Endothelial cell of umbilical vein (primary cell): ENCODE measurements around the gene REEP2. TPM values are rescaled to one million over a fixed set of nuclear protein-coding genes. Genes with fewer than 3 reads are reported as not detected.

ENCODE experiments used
- BruUV-seq: library from RNA; stranded (reverse); fragments of 400-500 nt; replicated peaks from 2 replicates; lab custom pipeline; 2021; lab: Mats Ljungman, UMichigan
- CTCF ChIA-PET: fragments of 300-600, 350-600 bp; sonication (Branson Sonifier 250); formaldehyde crosslinking; loops from one replicate; lab custom pipeline; 2021; ENCODE audit warnings: antibody characterized with exemption, inconsistent platforms; lab: Charles Lee
- POLR2A ChIA-PET: fragments of 300-600, 350-600 bp; sonication (Branson Sonifier 250); formaldehyde crosslinking; loops from one replicate; lab custom pipeline; 2021; ENCODE audit warnings: antibody characterized with exemption, inconsistent platforms; lab: Charles Lee
- DNase-seq: peaks from one replicate; pipeline ENCODE4 v3.0.0-alpha.2; 2011; ENCODE audit warnings: low read depth, low spot score
- FAIRE-seq: peaks from 2 replicates; lab custom pipeline; 2011; peaks lifted over from hg19 to GRCh38; lab: Jason Lieb, UNC
- H2AFZ ChIP-seq: 2 replicates; pipeline ENCODE4 v1.6.0; 2012; ENCODE audit warnings: low read depth, low read length, control low read depth, inconsistent platforms
- H3K27ac ChIP-seq: 2 replicates; pipeline ENCODE4 v1.5.1; 2011; ENCODE audit warnings: low read depth, mild to moderate bottlenecking, control low read depth, low read length, moderate library complexity; ENCODE audit not compliant: insufficient read depth
- H3K27me3 ChIP-seq, 2 experiments: 2 replicates each; pipeline versions ENCODE4 v1.6.0 to v1.6.1; 2011; ENCODE audit warnings: low read length in 2 of 2, mixed read lengths in 1 of 2; ENCODE audit not compliant: control insufficient read depth in 2 of 2, insufficient read depth in 2 of 2
- H3K36me3 ChIP-seq, 2 experiments: 2 replicates in 1 of 2; 3 replicates in 1 of 2; pipeline ENCODE4 v1.5.1; 2011; ENCODE audit warnings: low read length in 2 of 2, mild to moderate bottlenecking in 1 of 2, moderate library complexity in 1 of 2; ENCODE audit not compliant: control insufficient read depth in 2 of 2, insufficient read depth in 2 of 2; ENCODE audit errors: extremely low read depth in 1 of 2
- H3K4me1 ChIP-seq: 3 replicates; pipeline ENCODE4 v1.5.1; 2011; ENCODE audit warnings: mild to moderate bottlenecking, low read length; ENCODE audit not compliant: control insufficient read depth, insufficient read depth; ENCODE audit errors: extremely low read depth
- H3K4me2 ChIP-seq: 2 replicates; pipeline ENCODE4 v1.6.1; 2011; ENCODE audit warnings: low read length, control low read depth, mixed read lengths; ENCODE audit not compliant: insufficient read depth
- H3K4me3 ChIP-seq, 3 experiments: fragments of 200-600 bp in 1 of 3; sonication (generic), shearing (Covaris generic) in 1 of 3; replicated peaks in 1 of 3; 2 replicates each; pipeline ENCODE4 v1.5.1; 2011 to 2016; ENCODE audit warnings: control low read depth in 3 of 3, low read length in 3 of 3, mild to moderate bottlenecking in 2 of 3, inconsistent platforms in 1 of 3, low read depth in 1 of 3, moderate library complexity in 1 of 3; ENCODE audit not compliant: insufficient read depth in 1 of 3
- H3K79me2 ChIP-seq: 2 replicates; pipeline ENCODE4 v1.6.0; 2012; ENCODE audit warnings: low read length, inconsistent platforms; ENCODE audit not compliant: control insufficient read depth, insufficient read depth
- H3K9ac ChIP-seq: replicated peaks from 2 replicates; pipeline ENCODE3; 2011; ENCODE audit warnings: low read length, control low read depth; ENCODE audit not compliant: insufficient read depth; ENCODE audit errors: extremely low read depth
- H3K9me1 ChIP-seq: replicated peaks from 3 replicates; pipeline ENCODE4 v1.6.0; 2011; ENCODE audit warnings: mild to moderate bottlenecking, low read length; ENCODE audit not compliant: control insufficient read depth, insufficient read depth; ENCODE audit errors: extremely low read depth
- H3K9me3 ChIP-seq: replicated peaks from 2 replicates; pipeline ENCODE4 v1.5.1; 2012; ENCODE audit warnings: low read length, inconsistent platforms; ENCODE audit not compliant: control insufficient read depth, insufficient read depth
- H4K20me1 ChIP-seq: replicated peaks from 2 replicates; pipeline ENCODE3; 2011; ENCODE audit warnings: mild to moderate bottlenecking, low read length; ENCODE audit not compliant: control insufficient read depth, insufficient read depth; ENCODE audit errors: extremely low read depth
- EZH2 ChIP-seq: IDR thresholded peaks from 2 replicates; pipeline ENCODE4 v1.6.1; 2012; ENCODE audit warnings: borderline replicate concordance, low read depth, mild to moderate bottlenecking, moderate library complexity, low read length, inconsistent platforms; ENCODE audit not compliant: severe bottlenecking
- FOS ChIP-seq: IDR thresholded peaks from 2 replicates; pipeline ENCODE4 v1.6.1; 2011; ENCODE audit warnings: mild to moderate bottlenecking, low read length, moderate library complexity, borderline replicate concordance; ENCODE audit not compliant: insufficient read depth
- GATA2 ChIP-seq: IDR thresholded peaks from 2 replicates; pipeline ENCODE4 v1.7.0; 2011; ENCODE audit warnings: low read depth, mild to moderate bottlenecking, moderate library complexity, mixed read lengths, low read length; ENCODE audit not compliant: insufficient read length, insufficient read depth
- JUN ChIP-seq: IDR thresholded peaks from 2 replicates; pipeline ENCODE4 v1.6.1; 2011; ENCODE audit warnings: borderline replicate concordance, low read depth; ENCODE audit not compliant: insufficient read length, insufficient read depth
- MAX ChIP-seq: IDR thresholded peaks from 2 replicates; pipeline ENCODE4 v1.6.1; 2011; ENCODE audit not compliant: insufficient read depth, insufficient read length
- MYC ChIP-seq: IDR thresholded peaks from one replicate; pipeline ENCODE4 v1.6.1; 2011; ENCODE audit warnings: mild to moderate bottlenecking, low read depth, low read length
- POLR2A ChIP-seq: IDR thresholded peaks from 2 replicates; pipeline ENCODE4 v1.6.1; 2012; ENCODE audit warnings: low read depth, mild to moderate bottlenecking, control low read depth, low read length
- POLR2AphosphoS5 ChIP-seq: IDR thresholded peaks from 2 replicates; pipeline ENCODE4 v1.6.1; 2012; ENCODE audit warnings: low read depth, mild to moderate bottlenecking, control low read depth, low read length, moderate library complexity; ENCODE audit not compliant: insufficient read depth
- dilution Hi-C: fragments of 300-500 bp; cut with MboI; formaldehyde crosslinking; loops from one replicate; pipeline ENCODE4 v1.15.0; 2019; ENCODE audit warnings: low sequenced_read_pairs; ENCODE audit not compliant: extremely low pct_ligation_motif_present
- intact Hi-C: fragments of 100-400 bp; cut with micrococcal nuclease; formaldehyde crosslinking; loops from one replicate; pipeline ENCODE4 v1.10.0; 2022
- polyA plus RNA-seq, 4 experiments: library from polyadenylated mRNA; depleted of rRNA in 3 of 4; stranded (reverse) in 3 of 4; unstranded in 1 of 4; fragments of >200 nt; gene quantifications; 2 replicates each; pipeline versions ENCODE4 v1.2.1 to v1.2.3, GENCODE V29; 2011 to 2012; ENCODE audit warnings: missing spikeins in 1 of 4
- total RNA-seq: library from RNA; stranded (reverse); gene quantifications from 2 replicates; pipeline ENCODE4 v1.2.3, GENCODE V29; 2021
- TF ChIP-seq, protein P1 (sequence below), 2 donors: IDR thresholded peaks; 1 replicate in 1 of 2; 2 replicates in 1 of 2; pipeline ENCODE4 v1.5.1; 2011; ENCODE audit warnings: low read length in 2 of 2, mild to moderate bottlenecking in 2 of 2, moderate library complexity in 2 of 2, control low read depth in 1 of 2, inconsistent platforms in 1 of 2, low read depth in 1 of 2; ENCODE audit not compliant: insufficient read depth in 1 of 2; ENCODE audit errors: extremely low read depth in 1 of 2

Gene REEP2
- total and polyA plus RNA-seq, 2 donors (not counting 3 experiments of a cell fraction or from before 2014, with no cell fraction given) = 4.0 to 4.8 TPM

DNA sequence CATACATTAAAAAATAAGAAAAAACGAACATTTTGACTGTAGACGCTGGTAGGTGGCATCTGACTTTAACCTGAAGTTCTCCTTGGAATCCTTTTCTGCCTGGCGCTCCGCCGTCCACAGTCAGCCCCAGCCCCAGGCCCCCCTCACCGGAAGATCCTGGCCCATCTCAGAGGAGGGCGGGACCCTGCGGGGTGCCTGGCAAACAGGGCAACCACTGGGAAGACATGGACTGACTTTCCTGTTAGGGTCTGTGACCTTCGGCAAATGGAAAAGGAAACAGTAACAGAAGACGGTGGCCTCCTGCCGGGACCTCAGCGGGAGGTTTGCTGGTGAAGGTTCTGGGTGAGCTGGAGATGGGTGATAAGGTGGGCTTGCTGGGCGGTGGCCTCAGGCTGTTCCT lies 14.7 kb downstream of the REEP2 start:
- no peak overlapping the region for H3K27ac ChIP-seq
- H4K20me1 ChIP-seq = no peaks in the 10 kb centered on the region
- H3K27me3 ChIP-seq = no peaks in the 10 kb centered on the region
- no peaks in the 10 kb centered on the region for H3K79me2 ChIP-seq
- no peaks in the 10 kb centered on the region for H3K9me1 ChIP-seq
- ChIA-PET CTCF (no interaction called here), POLR2A (no interaction called here)
- no peak overlapping the region for H3K9ac ChIP-seq
- BruUV-seq = no TSS peak
- intact Hi-C loops (no loop called here), dilution Hi-C loops (no loop called here)
- DNase-seq (no peak), FAIRE-seq (no peak)
- H3K4me2 ChIP-seq = no peak overlapping the region
- no peaks in the 10 kb centered on the region for H3K9me3 ChIP-seq
- H2AFZ ChIP-seq = no peak overlapping the region
- H3K36me3 ChIP-seq = no peaks in the 10 kb centered on the region
- TF ChIP-seq FOS = no peak
- no peak for TF ChIP-seq MAX
- no peak for TF ChIP-seq MYC
- no peak for TF ChIP-seq GATA2
- no peak for TF ChIP-seq JUN
- TF ChIP-seq, protein P1, sequence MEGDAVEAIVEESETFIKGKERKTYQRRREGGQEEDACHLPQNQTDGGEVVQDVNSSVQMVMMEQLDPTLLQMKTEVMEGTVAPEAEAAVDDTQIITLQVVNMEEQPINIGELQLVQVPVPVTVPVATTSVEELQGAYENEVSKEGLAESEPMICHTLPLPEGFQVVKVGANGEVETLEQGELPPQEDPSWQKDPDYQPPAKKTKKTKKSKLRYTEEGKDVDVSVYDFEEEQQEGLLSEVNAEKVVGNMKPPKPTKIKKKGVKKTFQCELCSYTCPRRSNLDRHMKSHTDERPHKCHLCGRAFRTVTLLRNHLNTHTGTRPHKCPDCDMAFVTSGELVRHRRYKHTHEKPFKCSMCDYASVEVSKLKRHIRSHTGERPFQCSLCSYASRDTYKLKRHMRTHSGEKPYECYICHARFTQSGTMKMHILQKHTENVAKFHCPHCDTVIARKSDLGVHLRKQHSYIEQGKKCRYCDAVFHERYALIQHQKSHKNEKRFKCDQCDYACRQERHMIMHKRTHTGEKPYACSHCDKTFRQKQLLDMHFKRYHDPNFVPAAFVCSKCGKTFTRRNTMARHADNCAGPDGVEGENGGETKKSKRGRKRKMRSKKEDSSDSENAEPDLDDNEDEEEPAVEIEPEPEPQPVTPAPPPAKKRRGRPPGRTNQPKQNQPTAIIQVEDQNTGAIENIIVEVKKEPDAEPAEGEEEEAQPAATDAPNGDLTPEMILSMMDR (IDR thresholded peaks at IDR 0.05; ENCODE audit: extremely low read depth in 1 of 2, insufficient read depth in 1 of 2, low read depth in 1 of 2, low read length in 2 of 2) = no peak
- TF ChIP-seq POLR2AphosphoS5 = no peak
- TF ChIP-seq EZH2 = no peak
- TF ChIP-seq POLR2A = no peak
- H3K4me1 ChIP-seq = peaks cover 7% of the 10 kb centered on the region
- no peak overlapping the region for H3K4me3 ChIP-seq
